HepG2 (cell line): ENCODE results near the gene DERL2. TPM values are rescaled to one million over a fixed set of nuclear protein-coding genes. Genes with fewer than 3 reads are reported as not detected.
A peak's percentile ranks its signal among the peaks of the same experiment; 100 is the strongest.

Experiments
- ATAC-seq: fragments of 200-7000 bp; cut with Tn5 transposase; 3 replicates; pipeline ENCODE4 v1.9.1; 2020; ENCODE audit warnings: mild to moderate bottlenecking, moderate library complexity
- BruUV-seq: library from RNA; stranded (reverse); fragments of 400-500 nt; replicated peaks from 2 replicates; lab custom pipeline; 2021; lab: Mats Ljungman, UMichigan
- CTCF ChIA-PET: fragments of 300-600 bp; formaldehyde crosslinking; extraction: SDS; loops from one replicate; lab custom pipeline; 2021; ENCODE audit warnings: low total read pairs, inconsistent platforms, low intra/inter-chr PET ratio; lab: Yijun Ruan, JAX
- POLR2A ChIA-PET: fragments of 350-600 bp; sonication (Branson Sonifier 250); formaldehyde crosslinking; loops from one replicate; lab custom pipeline; 2020; ENCODE audit warnings: antibody characterized with exemption, inconsistent platforms; lab: Yijun Ruan, JAX
- DNase-seq: peaks from one replicate; pipeline ENCODE4 v3.0.0-alpha.2; 2015; ENCODE audit warnings: low spot score
- FAIRE-seq: peaks from 3 replicates; lab custom pipeline; 2011; peaks lifted over from hg19 to GRCh38; lab: Jason Lieb, UNC
- H2AFZ ChIP-seq: one replicate; pipeline ENCODE4 v1.6.1; 2011; ENCODE audit warnings: low read length, inconsistent platforms
- H3K27ac ChIP-seq: fragments of 300-600 bp; 3 replicates; pipeline ENCODE4 v1.8.0; 2011; ENCODE audit warnings: mixed run types, mild to moderate bottlenecking, mixed read lengths, low read length, inconsistent platforms; ENCODE audit not compliant: insufficient read depth; ENCODE audit errors: extremely low read length
- H3K27me3 ChIP-seq, 2 experiments: fragments of 200-600 bp in 1 of 2; 2 replicates in 1 of 2; 3 replicates in 1 of 2; pipeline versions ENCODE4 v1.6.0 to v1.8.0; 2011; ENCODE audit warnings: low read length in 2 of 2, mild to moderate bottlenecking in 2 of 2, moderate library complexity in 2 of 2, inconsistent platforms in 1 of 2; ENCODE audit not compliant: insufficient read depth in 2 of 2, control insufficient read depth in 1 of 2
- H3K36me3 ChIP-seq, 2 experiments: fragments of 200-600 bp in 1 of 2; replicated peaks in 1 of 2; 2 replicates in 1 of 2; 3 replicates in 1 of 2; pipeline versions ENCODE4 v1.5.1 to v1.8.0; 2011; ENCODE audit warnings: low read length in 2 of 2, inconsistent platforms in 1 of 2; ENCODE audit not compliant: insufficient read depth in 2 of 2, control insufficient read depth in 1 of 2
- H3K4me1 ChIP-seq: 2 replicates; pipeline ENCODE4 v1.5.1; 2012; ENCODE audit warnings: low read length, inconsistent platforms; ENCODE audit not compliant: insufficient read depth
- H3K4me2 ChIP-seq: 2 replicates; pipeline ENCODE4 v1.6.0; 2011; ENCODE audit warnings: low read depth, low read length, inconsistent platforms
- H3K4me3 ChIP-seq, 3 experiments: fragments of 200-600 bp in 1 of 3; sonication (generic), shearing (Covaris generic) in 1 of 3; replicated peaks in 1 of 3; 2 replicates each; pipeline ENCODE4 v1.5.1; 2011 to 2016; ENCODE audit warnings: low read length in 3 of 3, inconsistent platforms in 2 of 3, low read depth in 2 of 3, mild to moderate bottlenecking in 2 of 3, control low read depth in 1 of 3, mixed read lengths in 1 of 3; ENCODE audit not compliant: insufficient read depth in 1 of 3
- H3K79me2 ChIP-seq: one replicate; pipeline ENCODE4 v1.6.1; 2011; ENCODE audit warnings: low read length, inconsistent platforms; ENCODE audit not compliant: insufficient read depth
- H3K9ac ChIP-seq: 2 replicates; pipeline ENCODE4 v1.6.0; 2011; ENCODE audit warnings: mild to moderate bottlenecking, low read depth, low read length, inconsistent platforms; ENCODE audit not compliant: insufficient read depth
- H3K9me3 ChIP-seq: 2 replicates; pipeline ENCODE4 v1.5.1; 2012; ENCODE audit warnings: mild to moderate bottlenecking, low read length
- H4K20me1 ChIP-seq: 2 replicates; pipeline ENCODE4 v1.6.0; 2011; ENCODE audit warnings: inconsistent platforms, mild to moderate bottlenecking, low read length, moderate library complexity; ENCODE audit not compliant: insufficient read depth
- DNMT1 ChIP-seq: sonication (generic); formaldehyde crosslinking; IDR thresholded peaks from 2 replicates; pipeline ENCODE4 v1.5.1; 2020; ENCODE audit warnings: mild to moderate bottlenecking, missing genetic modification reagents
- DNMT3B ChIP-seq: conservative IDR thresholded peaks from 2 replicates; pipeline ENCODE4 v1.6.1; 2016; ENCODE audit warnings: missing biosample characterization, control low read depth
- EEA1 ChIP-seq: sonication (generic); formaldehyde crosslinking; IDR thresholded peaks from 2 replicates; pipeline ENCODE4 v1.5.1; 2020; ENCODE audit warnings: mild to moderate bottlenecking, missing genetic modification reagents, borderline replicate concordance
- MAZ ChIP-seq, 2 experiments: sonication (generic) in 1 of 2; formaldehyde crosslinking in 1 of 2; IDR thresholded peaks; 2 replicates each; pipeline versions ENCODE4 v1.5.0 to v1.6.1; 2012 to 2020; ENCODE audit warnings: low read depth in 2 of 2, mild to moderate bottlenecking in 2 of 2, borderline replicate concordance in 1 of 2, improper control_type of control experiment in 1 of 2, low read length in 1 of 2, missing genetic modification reagents in 1 of 2, moderate library complexity in 1 of 2
- NAIF1 ChIP-seq: sonication (generic); formaldehyde crosslinking; IDR thresholded peaks from 2 replicates; pipeline ENCODE4 v1.5.0; 2020; ENCODE audit warnings: mild to moderate bottlenecking, missing genetic modification reagents, borderline replicate concordance
- PHF8 ChIP-seq: sonication (generic); formaldehyde crosslinking; IDR thresholded peaks from 2 replicates; pipeline ENCODE4 v1.5.0; 2020; ENCODE audit warnings: missing genetic modification reagents
- SIX1 ChIP-seq: sonication (generic); formaldehyde crosslinking; IDR thresholded peaks from 2 replicates; pipeline ENCODE4 v1.4.0; 2020; ENCODE audit warnings: missing genetic modification reagents, borderline replicate concordance
- SKI ChIP-seq: fragments of 450-650 bp; IDR thresholded peaks from one replicate; pipeline ENCODE4 v1.6.1; 2018; ENCODE audit warnings: mild to moderate bottlenecking; ENCODE audit not compliant: partially characterized antibody
- YY1 ChIP-seq: IDR thresholded peaks from 2 replicates; pipeline ENCODE4 v1.6.1; 2011; ENCODE audit warnings: low read length, low read depth, moderate library complexity, mild to moderate bottlenecking; ENCODE audit not compliant: insufficient read depth, insufficient replicate concordance
- ZNF34 ChIP-seq: sonication (generic); formaldehyde crosslinking; IDR thresholded peaks from 2 replicates; pipeline ENCODE4 v1.4.0; 2020; ENCODE audit warnings: mild to moderate bottlenecking, missing genetic modification reagents, borderline replicate concordance
- ZNF354B ChIP-seq: sonication (generic); formaldehyde crosslinking; IDR thresholded peaks from 2 replicates; pipeline ENCODE4 v1.8.0; 2022; ENCODE audit warnings: mild to moderate bottlenecking, missing genetic modification reagents
- ZNF451 ChIP-seq: sonication (generic); formaldehyde crosslinking; IDR thresholded peaks from 2 replicates; pipeline ENCODE4 v1.5.0; 2020; ENCODE audit warnings: mild to moderate bottlenecking, missing genetic modification reagents
- ZNF543 ChIP-seq: sonication (generic); formaldehyde crosslinking; IDR thresholded peaks from 2 replicates; pipeline ENCODE4 v1.4.0; 2020; ENCODE audit warnings: mild to moderate bottlenecking, missing genetic modification reagents
- ZNF577 ChIP-seq: sonication (generic); formaldehyde crosslinking; IDR thresholded peaks from 2 replicates; pipeline ENCODE4 v1.4.0; 2020; ENCODE audit warnings: mild to moderate bottlenecking, low read depth, missing genetic modification reagents, borderline replicate concordance
- ZNF768 ChIP-seq: sonication (generic); formaldehyde crosslinking; IDR thresholded peaks from 2 replicates; pipeline ENCODE4 v1.4.0; 2020; ENCODE audit warnings: missing genetic modification reagents
- ZSCAN31 ChIP-seq: sonication (generic); formaldehyde crosslinking; IDR thresholded peaks from 2 replicates; pipeline ENCODE4 v1.5.0; 2020; ENCODE audit warnings: low read depth, mild to moderate bottlenecking, missing genetic modification reagents
- WGBS: methylation state at CpG from one replicate; pipeline ENCODE4 v1.1.6; 2017; ENCODE audit warnings: low lambda C conversion rate; 5-methylcytosine and 5-hydroxymethylcytosine counted together
- in situ Hi-C: cut with HindIII; loops from 2 replicates; pipeline ENCODE4 v1.10.0; 2017; ENCODE audit warnings: low pct_unique_long_range_greater_than_20kb; ENCODE audit not compliant: extremely low pct_ligation_motif_present
- intact Hi-C: fragments of 100-400 bp; cut with micrococcal nuclease; formaldehyde crosslinking; loops from one replicate; pipeline ENCODE4 v1.10.0; 2022; ENCODE audit not compliant: unreplicated experiment
- polyA plus RNA-seq, 8 experiments: library from polyadenylated mRNA; depleted of rRNA in 3 of 8; stranded (reverse) in 7 of 8; unstranded in 1 of 8; fragments of >200 nt; fragmentation: Illumina TruSeq in 4 of 8; extraction: Trizol in 4 of 8; gene quantifications; 2 replicates each; pipeline versions ENCODE4 v1.2.1 to v1.2.3, GENCODE V29; 2011 to 2016; ENCODE audit warnings: low read depth in 4 of 8, missing spikeins in 1 of 8, mixed read lengths in 1 of 8; ENCODE audit not compliant: insufficient read depth in 1 of 8
- total RNA-seq, 5 experiments: library from RNA; depleted of rRNA; stranded (reverse); fragments of >200 nt; fragmentation: Illumina TruSeq; extraction: Trizol; gene quantifications; 2 replicates each; pipeline ENCODE4 v1.2.3, GENCODE V29; 2016; ENCODE audit warnings: low read depth in 1 of 5
- TF ChIP-seq, protein P1 (sequence below), 2 experiments: sonication (generic) in 1 of 2; formaldehyde crosslinking in 1 of 2; IDR thresholded peaks; 2 replicates each; pipeline versions ENCODE4 v1.4.0 to v1.6.1; 2018 to 2020; ENCODE audit warnings: missing genetic modification reagents in 2 of 2, borderline replicate concordance in 1 of 2, low read depth in 1 of 2, mild to moderate bottlenecking in 1 of 2, missing biosample characterization in 1 of 2
- TF ChIP-seq, protein P2 (sequence below): sonication (generic); formaldehyde crosslinking; IDR thresholded peaks from 2 replicates; pipeline ENCODE4 v1.8.0; 2022; ENCODE audit warnings: mild to moderate bottlenecking, missing genetic modification reagents, moderate library complexity

Gene DERL2
- total and polyA plus RNA-seq, 2 of the 13 experiments (the other 11 are each of a cell fraction or from before 2014, with no cell fraction given): 59.3 to 65.2 TPM

DNA sequence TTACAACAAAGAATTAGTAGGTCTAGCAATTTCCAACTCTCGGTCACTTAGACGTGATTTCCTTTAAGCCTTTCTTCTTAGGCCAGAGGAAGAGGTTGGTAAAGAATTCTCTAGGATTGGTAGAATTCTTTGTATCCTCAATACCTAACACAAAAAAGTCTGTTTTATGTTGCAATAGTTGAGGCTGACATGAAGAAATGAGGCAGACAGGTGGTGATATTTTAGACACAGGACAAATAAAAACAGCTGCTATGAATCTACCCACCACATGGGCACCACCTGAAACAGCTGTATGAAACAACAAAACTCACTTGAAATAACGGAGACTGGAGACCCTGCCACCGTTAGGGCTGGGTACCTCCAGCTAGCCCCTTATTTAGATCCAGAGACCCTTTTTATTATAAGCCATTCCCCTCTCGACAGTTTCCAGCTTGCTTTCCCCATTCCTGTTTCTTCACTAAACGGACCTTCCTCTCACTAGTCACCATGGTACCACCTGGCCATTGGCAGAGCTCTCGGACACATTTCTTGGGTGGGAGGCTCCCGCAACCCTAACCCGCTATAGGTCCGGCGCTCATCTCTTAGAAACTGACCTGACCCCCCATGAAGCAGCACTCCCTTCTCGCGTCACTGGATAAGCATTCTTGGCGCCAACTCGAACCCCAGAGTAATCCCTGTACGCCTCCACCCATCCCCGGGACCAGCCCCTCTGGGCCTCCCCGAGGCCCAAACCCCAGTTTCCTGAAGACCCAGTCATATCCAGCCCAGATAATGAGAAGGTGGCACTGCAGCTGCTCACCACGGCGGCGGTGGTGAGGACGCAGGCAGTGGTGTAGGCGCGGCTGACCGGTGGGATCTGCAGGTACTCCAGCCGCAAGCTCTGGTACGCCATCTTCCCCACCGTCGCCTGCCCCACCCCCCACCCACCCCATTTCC, at the start of gene DERL2 (continued):
- peak; percentile 88 for TF ChIP-seq YY1

DNA sequence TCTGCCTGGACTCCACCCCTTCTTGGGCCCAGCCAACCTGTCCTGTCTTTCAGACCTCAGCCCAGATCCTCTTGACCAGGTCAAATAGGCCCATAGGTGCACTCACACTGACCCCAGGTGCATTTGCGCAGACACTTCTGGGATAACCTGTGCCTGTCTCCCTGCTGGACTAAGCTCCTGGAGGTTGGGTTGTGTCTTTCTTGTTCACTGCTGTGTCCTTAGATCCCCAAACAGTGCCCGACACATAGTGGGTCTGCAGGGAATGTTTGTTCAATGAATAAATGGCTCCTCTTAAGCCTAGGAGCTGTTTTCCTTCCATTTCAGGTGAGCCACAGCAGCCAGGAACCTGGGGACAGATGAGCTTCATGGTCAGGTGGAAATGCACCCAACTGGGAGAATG, 49.5 kb upstream of the DERL2 start:
- POLR2A ChIA-PET: no interaction called here
- Histone ChIP-seq H3K27me3 (peaks cover 3 to 24% of the 10 kb centered on the region in 2 experiments; a peak in 3 of 5 replicates), H3K4me1 (no peaks in the 10 kb centered on the region), H3K9me3 (no peaks in the 10 kb centered on the region), H2AFZ (no peak overlapping the region), H4K20me1 (no peaks in the 10 kb centered on the region), H3K9ac (no peak overlapping the region), H3K27ac (no peak overlapping the region), H3K79me2 (no peaks in the 10 kb centered on the region), H3K4me2 (no peak overlapping the region), H3K36me3 (no peaks in the 10 kb centered on the region), H3K4me3 (no peak overlapping the region)
- in situ Hi-C loops (no loop called here), intact Hi-C loops (no loop called here)
- TF ChIP-seq ZNF577 (CRISPR knock-in tag) (no peak), EEA1 (CRISPR knock-in tag) (no peak), ZNF354B (no peak), ZNF451 (no peak), ZNF768 (CRISPR knock-in tag) (no peak), PHF8 (CRISPR knock-in tag) (no peak), ZNF34 (CRISPR knock-in tag) (no peak), ZNF543 (no peak), MAZ (IDR thresholded peaks at IDR 0.05; ENCODE audit: borderline replicate concordance, low read depth, low read length) (no peak), MAZ (CRISPR knock-in tag; IDR thresholded peaks at IDR 0.05; ENCODE audit: low read depth) (no peak), DNMT3B (no peak), DNMT1 (CRISPR knock-in tag) (no peak), ZSCAN31 (CRISPR knock-in tag) (no peak), SIX1 (no peak), NAIF1 (no peak), SKI (no peak)
- TF ChIP-seq, protein P1, sequence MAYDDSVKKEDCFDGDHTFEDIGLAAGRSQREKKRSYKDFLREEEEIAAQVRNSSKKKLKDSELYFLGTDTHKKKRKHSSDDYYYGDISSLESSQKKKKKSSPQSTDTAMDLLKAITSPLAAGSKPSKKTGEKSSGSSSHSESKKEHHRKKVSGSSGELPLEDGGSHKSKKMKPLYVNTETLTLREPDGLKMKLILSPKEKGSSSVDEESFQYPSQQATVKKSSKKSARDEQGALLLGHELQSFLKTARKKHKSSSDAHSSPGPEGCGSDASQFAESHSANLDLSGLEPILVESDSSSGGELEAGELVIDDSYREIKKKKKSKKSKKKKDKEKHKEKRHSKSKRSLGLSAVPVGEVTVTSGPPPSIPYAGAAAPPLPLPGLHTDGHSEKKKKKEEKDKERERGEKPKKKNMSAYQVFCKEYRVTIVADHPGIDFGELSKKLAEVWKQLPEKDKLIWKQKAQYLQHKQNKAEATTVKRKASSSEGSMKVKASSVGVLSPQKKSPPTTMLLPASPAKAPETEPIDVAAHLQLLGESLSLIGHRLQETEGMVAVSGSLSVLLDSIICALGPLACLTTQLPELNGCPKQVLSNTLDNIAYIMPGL (CRISPR knock-in tag; IDR thresholded peaks at IDR 0.05; ENCODE audit: borderline replicate concordance in 1 of 2, low read depth in 1 of 2): no peak
- TF ChIP-seq, protein P2, sequence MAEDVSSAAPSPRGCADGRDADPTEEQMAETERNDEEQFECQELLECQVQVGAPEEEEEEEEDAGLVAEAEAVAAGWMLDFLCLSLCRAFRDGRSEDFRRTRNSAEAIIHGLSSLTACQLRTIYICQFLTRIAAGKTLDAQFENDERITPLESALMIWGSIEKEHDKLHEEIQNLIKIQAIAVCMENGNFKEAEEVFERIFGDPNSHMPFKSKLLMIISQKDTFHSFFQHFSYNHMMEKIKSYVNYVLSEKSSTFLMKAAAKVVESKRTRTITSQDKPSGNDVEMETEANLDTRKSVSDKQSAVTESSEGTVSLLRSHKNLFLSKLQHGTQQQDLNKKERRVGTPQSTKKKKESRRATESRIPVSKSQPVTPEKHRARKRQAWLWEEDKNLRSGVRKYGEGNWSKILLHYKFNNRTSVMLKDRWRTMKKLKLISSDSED (CRISPR knock-in tag): no peak
- no peak for FAIRE-seq
- no TSS peak for BruUV-seq
- no peak for DNase-seq
- 25% methylated on average over 2 of the region's 2 CpGs for WGBS
- CTCF ChIA-PET: no interaction called here
- ATAC-seq: no peak
